Esophagus squamous epithelium (tissue), 4 donors: ENCODE measurements around the gene SHISA4.
A peak's percentile ranks its signal among the peaks of the same experiment; 100 is the strongest.

Experiments
- POLR2A ChIP-seq, 4 donors: fragments of 450-650 bp; IDR thresholded peaks; one replicate each; pipeline ENCODE4 v1.6.1; 2017; ENCODE audit warnings: antibody characterized with exemption in 4 of 4, mild to moderate bottlenecking in 4 of 4, moderate library complexity in 3 of 4
- TF ChIP-seq, protein P1 (sequence below), 6 experiments: fragments of 450-650 bp in 4 of 6; fragments of 200-600 bp in 2 of 6; sonication (generic) in 2 of 6; IDR thresholded peaks; one replicate each; pipeline ENCODE4 v1.5.1; 2016 to 2019; ENCODE audit warnings: antibody characterized with exemption in 6 of 6, mild to moderate bottlenecking in 4 of 6, moderate library complexity in 4 of 6

- TF ChIP-seq, protein P1, sequence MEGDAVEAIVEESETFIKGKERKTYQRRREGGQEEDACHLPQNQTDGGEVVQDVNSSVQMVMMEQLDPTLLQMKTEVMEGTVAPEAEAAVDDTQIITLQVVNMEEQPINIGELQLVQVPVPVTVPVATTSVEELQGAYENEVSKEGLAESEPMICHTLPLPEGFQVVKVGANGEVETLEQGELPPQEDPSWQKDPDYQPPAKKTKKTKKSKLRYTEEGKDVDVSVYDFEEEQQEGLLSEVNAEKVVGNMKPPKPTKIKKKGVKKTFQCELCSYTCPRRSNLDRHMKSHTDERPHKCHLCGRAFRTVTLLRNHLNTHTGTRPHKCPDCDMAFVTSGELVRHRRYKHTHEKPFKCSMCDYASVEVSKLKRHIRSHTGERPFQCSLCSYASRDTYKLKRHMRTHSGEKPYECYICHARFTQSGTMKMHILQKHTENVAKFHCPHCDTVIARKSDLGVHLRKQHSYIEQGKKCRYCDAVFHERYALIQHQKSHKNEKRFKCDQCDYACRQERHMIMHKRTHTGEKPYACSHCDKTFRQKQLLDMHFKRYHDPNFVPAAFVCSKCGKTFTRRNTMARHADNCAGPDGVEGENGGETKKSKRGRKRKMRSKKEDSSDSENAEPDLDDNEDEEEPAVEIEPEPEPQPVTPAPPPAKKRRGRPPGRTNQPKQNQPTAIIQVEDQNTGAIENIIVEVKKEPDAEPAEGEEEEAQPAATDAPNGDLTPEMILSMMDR (IDR thresholded peaks at IDR 0.05) = peak in 1 of 6 experiments; percentile 4
- TF ChIP-seq POLR2A (IDR thresholded peaks at IDR 0.05) = peak in 2 of 4 donors; percentile 48 to 51
Observed at GRCh38 chr1:201888282-201889089, at the start of gene SHISA4.
